Esophagus muscularis mucosa (tissue), 3 donors: ENCODE data around the gene SMTNL1.

Source experiments
- CTCF ChIP-seq, 3 experiments: fragments of 200-600 bp in 2 of 3; fragments of 450-650 bp in 1 of 3; sonication (generic) in 2 of 3; IDR thresholded peaks; one replicate each; pipeline ENCODE4 v1.5.1; 2017 to 2019; ENCODE audit warnings: antibody characterized with exemption in 3 of 3, mild to moderate bottlenecking in 2 of 3, moderate library complexity in 1 of 3
- POLR2A ChIP-seq: fragments of 450-650 bp; IDR thresholded peaks from one replicate; pipeline ENCODE4 v1.6.1; 2017; ENCODE audit warnings: antibody characterized with exemption, moderate library complexity, mild to moderate bottlenecking, low read depth

GRCh38 chr11:57513452-57513795 is 24.0 kb upstream of the SMTNL1 start:
- TF ChIP-seq CTCF (IDR thresholded peaks at IDR 0.05), result no peak
- no peak for TF ChIP-seq POLR2A
